WTC11 (cell line): ENCODE measurements around the gene PDK4.

Experiments
- ELF4 ChIP-seq: sonication (generic); formaldehyde crosslinking; IDR thresholded peaks from 2 replicates; pipeline ENCODE4 v1.8.1; 2022; ENCODE audit warnings: low read depth, mild to moderate bottlenecking, moderate library complexity, missing genetic modification reagents
- FOXJ3 ChIP-seq: sonication (generic); formaldehyde crosslinking; IDR thresholded peaks from 2 replicates; pipeline ENCODE4 v1.9.0; 2021; ENCODE audit warnings: missing genetic modification reagents, mild to moderate bottlenecking, borderline replicate concordance
- GABPB1 ChIP-seq: sonication (generic); formaldehyde crosslinking; IDR thresholded peaks from 2 replicates; pipeline ENCODE4 v1.8.1; 2023; ENCODE audit warnings: mild to moderate bottlenecking, missing genetic modification reagents
- GTF2I ChIP-seq: fragments of 250-450 bp; sonication (Bioruptor Pico); conservative IDR thresholded peaks from 2 replicates; pipeline ENCODE4 v1.4.0; 2021; ENCODE audit warnings: mild to moderate bottlenecking
- NR2C2 ChIP-seq: sonication (generic); formaldehyde crosslinking; IDR thresholded peaks from 2 replicates; pipeline ENCODE4 v1.8.0; 2022; ENCODE audit warnings: mild to moderate bottlenecking, missing genetic modification reagents
- TF ChIP-seq, protein P1 (sequence below): sonication (generic); formaldehyde crosslinking; conservative IDR thresholded peaks from 2 replicates; pipeline ENCODE4 v1.8.1; 2022; ENCODE audit warnings: mild to moderate bottlenecking, missing genetic modification reagents
- TF ChIP-seq, protein P2 (sequence below): sonication (generic); formaldehyde crosslinking; IDR thresholded peaks from 2 replicates; pipeline ENCODE4 v1.8.0; 2022; ENCODE audit warnings: mild to moderate bottlenecking, missing genetic modification reagents
- TF ChIP-seq, protein P3 (sequence below): fragments of 200-600 bp; IDR thresholded peaks from 2 replicates; pipeline ENCODE4 v1.8.0; 2022; ENCODE audit warnings: antibody characterized with exemption
- TF ChIP-seq, protein P4 (sequence below): sonication (generic); formaldehyde crosslinking; IDR thresholded peaks from 2 replicates; pipeline ENCODE4 v1.8.0; 2022; ENCODE audit warnings: missing genetic modification reagents
- TF ChIP-seq, protein P5 (sequence below): sonication (generic); formaldehyde crosslinking; IDR thresholded peaks from 2 replicates; pipeline ENCODE4 v1.8.1; 2023; ENCODE audit warnings: mild to moderate bottlenecking, missing genetic modification reagents, moderate library complexity
- TF ChIP-seq, protein P6 (sequence below): sonication (generic); formaldehyde crosslinking; IDR thresholded peaks from 2 replicates; pipeline ENCODE4 v1.8.1; 2023; ENCODE audit warnings: mild to moderate bottlenecking, missing genetic modification reagents

DNA sequence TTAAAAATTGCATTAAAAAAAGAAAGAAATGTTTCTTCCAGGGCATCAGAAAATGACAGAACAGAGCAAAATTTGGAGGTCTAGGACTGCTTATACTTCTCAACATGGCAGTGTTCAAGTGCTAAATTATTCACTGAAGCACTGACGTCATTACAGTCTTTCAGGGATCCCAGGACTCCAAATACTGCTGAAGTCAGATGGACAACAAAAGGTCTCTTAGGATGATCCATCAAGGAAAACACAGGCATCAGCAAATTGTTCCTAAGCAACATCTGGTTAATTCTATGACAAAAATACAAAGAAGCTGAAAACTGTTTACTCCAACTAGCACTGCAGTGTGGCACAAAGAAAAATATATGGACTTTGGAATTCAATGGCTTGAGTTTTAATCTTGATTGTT is 52.1 kb downstream of the PDK4 start:
- TF ChIP-seq, protein P1, sequence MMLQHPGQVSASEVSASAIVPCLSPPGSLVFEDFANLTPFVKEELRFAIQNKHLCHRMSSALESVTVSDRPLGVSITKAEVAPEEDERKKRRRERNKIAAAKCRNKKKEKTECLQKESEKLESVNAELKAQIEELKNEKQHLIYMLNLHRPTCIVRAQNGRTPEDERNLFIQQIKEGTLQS (CRISPR knock-in tag), result no peak
- TF ChIP-seq FOXJ3 (CRISPR knock-in tag) (no peak), NR2C2 (no peak), ELF4 (CRISPR knock-in tag) (no peak), GABPB1 (CRISPR knock-in tag) (no peak), GTF2I (CRISPR knock-in tag) (no peak)
- TF ChIP-seq, protein P2, sequence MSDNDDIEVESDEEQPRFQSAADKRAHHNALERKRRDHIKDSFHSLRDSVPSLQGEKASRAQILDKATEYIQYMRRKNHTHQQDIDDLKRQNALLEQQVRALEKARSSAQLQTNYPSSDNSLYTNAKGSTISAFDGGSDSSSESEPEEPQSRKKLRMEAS, result no peak
- TF ChIP-seq, protein P3, sequence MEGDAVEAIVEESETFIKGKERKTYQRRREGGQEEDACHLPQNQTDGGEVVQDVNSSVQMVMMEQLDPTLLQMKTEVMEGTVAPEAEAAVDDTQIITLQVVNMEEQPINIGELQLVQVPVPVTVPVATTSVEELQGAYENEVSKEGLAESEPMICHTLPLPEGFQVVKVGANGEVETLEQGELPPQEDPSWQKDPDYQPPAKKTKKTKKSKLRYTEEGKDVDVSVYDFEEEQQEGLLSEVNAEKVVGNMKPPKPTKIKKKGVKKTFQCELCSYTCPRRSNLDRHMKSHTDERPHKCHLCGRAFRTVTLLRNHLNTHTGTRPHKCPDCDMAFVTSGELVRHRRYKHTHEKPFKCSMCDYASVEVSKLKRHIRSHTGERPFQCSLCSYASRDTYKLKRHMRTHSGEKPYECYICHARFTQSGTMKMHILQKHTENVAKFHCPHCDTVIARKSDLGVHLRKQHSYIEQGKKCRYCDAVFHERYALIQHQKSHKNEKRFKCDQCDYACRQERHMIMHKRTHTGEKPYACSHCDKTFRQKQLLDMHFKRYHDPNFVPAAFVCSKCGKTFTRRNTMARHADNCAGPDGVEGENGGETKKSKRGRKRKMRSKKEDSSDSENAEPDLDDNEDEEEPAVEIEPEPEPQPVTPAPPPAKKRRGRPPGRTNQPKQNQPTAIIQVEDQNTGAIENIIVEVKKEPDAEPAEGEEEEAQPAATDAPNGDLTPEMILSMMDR, result no peak
- TF ChIP-seq, protein P4, sequence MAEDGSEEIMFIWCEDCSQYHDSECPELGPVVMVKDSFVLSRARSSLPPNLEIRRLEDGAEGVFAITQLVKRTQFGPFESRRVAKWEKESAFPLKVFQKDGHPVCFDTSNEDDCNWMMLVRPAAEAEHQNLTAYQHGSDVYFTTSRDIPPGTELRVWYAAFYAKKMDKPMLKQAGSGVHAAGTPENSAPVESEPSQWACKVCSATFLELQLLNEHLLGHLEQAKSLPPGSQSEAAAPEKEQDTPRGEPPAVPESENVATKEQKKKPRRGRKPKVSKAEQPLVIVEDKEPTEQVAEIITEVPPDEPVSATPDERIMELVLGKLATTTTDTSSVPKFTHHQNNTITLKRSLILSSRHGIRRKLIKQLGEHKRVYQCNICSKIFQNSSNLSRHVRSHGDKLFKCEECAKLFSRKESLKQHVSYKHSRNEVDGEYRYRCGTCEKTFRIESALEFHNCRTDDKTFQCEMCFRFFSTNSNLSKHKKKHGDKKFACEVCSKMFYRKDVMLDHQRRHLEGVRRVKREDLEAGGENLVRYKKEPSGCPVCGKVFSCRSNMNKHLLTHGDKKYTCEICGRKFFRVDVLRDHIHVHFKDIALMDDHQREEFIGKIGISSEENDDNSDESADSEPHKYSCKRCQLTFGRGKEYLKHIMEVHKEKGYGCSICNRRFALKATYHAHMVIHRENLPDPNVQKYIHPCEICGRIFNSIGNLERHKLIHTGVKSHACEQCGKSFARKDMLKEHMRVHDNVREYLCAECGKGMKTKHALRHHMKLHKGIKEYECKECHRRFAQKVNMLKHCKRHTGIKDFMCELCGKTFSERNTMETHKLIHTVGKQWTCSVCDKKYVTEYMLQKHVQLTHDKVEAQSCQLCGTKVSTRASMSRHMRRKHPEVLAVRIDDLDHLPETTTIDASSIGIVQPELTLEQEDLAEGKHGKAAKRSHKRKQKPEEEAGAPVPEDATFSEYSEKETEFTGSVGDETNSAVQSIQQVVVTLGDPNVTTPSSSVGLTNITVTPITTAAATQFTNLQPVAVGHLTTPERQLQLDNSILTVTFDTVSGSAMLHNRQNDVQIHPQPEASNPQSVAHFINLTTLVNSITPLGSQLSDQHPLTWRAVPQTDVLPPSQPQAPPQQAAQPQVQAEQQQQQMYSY (CRISPR knock-in tag), result no peak
- TF ChIP-seq, protein P5, sequence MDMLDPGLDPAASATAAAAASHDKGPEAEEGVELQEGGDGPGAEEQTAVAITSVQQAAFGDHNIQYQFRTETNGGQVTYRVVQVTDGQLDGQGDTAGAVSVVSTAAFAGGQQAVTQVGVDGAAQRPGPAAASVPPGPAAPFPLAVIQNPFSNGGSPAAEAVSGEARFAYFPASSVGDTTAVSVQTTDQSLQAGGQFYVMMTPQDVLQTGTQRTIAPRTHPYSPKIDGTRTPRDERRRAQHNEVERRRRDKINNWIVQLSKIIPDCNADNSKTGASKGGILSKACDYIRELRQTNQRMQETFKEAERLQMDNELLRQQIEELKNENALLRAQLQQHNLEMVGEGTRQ (CRISPR knock-in tag), result no peak
- TF ChIP-seq, protein P6, sequence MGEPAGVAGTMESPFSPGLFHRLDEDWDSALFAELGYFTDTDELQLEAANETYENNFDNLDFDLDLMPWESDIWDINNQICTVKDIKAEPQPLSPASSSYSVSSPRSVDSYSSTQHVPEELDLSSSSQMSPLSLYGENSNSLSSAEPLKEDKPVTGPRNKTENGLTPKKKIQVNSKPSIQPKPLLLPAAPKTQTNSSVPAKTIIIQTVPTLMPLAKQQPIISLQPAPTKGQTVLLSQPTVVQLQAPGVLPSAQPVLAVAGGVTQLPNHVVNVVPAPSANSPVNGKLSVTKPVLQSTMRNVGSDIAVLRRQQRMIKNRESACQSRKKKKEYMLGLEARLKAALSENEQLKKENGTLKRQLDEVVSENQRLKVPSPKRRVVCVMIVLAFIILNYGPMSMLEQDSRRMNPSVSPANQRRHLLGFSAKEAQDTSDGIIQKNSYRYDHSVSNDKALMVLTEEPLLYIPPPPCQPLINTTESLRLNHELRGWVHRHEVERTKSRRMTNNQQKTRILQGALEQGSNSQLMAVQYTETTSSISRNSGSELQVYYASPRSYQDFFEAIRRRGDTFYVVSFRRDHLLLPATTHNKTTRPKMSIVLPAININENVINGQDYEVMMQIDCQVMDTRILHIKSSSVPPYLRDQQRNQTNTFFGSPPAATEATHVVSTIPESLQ, result no peak
